K562 (cell line): ENCODE results near the gene COL5A3. TPM values are rescaled to one million over a fixed set of nuclear protein-coding genes. Genes with fewer than 3 reads are reported as not detected.
"Not testable (repeated sequence)": the region's sequence is repeated elsewhere in the genome, so short reads cannot be mapped to it uniquely, and the experiment has no call there.

Experiments
- ATAC-seq: fragments of 200-7000 bp; cut with Tn5 transposase; 3 replicates; pipeline ENCODE4 v1.9.1; 2020; ENCODE audit warnings: moderate library complexity
- BruUV-seq: library from RNA; stranded (reverse); fragments of 400-500 nt; replicated peaks from 2 replicates; lab custom pipeline; 2021; lab: Mats Ljungman, UMichigan
- CTCF ChIA-PET: fragments of 300-600 bp; formaldehyde crosslinking; extraction: SDS; loops from one replicate; lab custom pipeline; 2021; ENCODE audit warnings: low intra/inter-chr PET ratio; lab: Yijun Ruan, JAX
- POLR2A ChIA-PET: fragments of 300-600, 350-650 bp; sonication (Branson Sonifier 250); formaldehyde crosslinking; extraction: SDS; loops from one replicate; lab custom pipeline; 2021; ENCODE audit warnings: antibody characterized with exemption, inconsistent platforms; lab: Yijun Ruan, JAX
- DNase-seq, 4 experiments: peaks; one replicate each; pipeline versions ENCODE4 v3.0.0 to v3.0.0-alpha.2; 2011 to 2018; ENCODE audit warnings: low spot score in 3 of 4, mixed read lengths in 3 of 4; ENCODE audit errors: extremely low read depth in 1 of 4
- FAIRE-seq: peaks from 2 replicates; lab custom pipeline; 2011; peaks lifted over from hg19 to GRCh38; lab: Jason Lieb, UNC
- H2AFZ ChIP-seq: 2 replicates; pipeline ENCODE4 v1.6.0; 2011; ENCODE audit warnings: low read depth, low read length, control low read depth, inconsistent platforms
- H3K27ac ChIP-seq: fragments of 200-600 bp; 3 replicates; pipeline ENCODE4 v1.8.0; 2011; ENCODE audit warnings: low read depth, mild to moderate bottlenecking, control low read depth, inconsistent platforms, low read length, moderate library complexity, mixed read lengths; ENCODE audit errors: extremely low read depth
- H3K27me3 ChIP-seq, 2 experiments: fragments of 300-600 bp in 1 of 2; 2 replicates in 1 of 2; 3 replicates in 1 of 2; pipeline versions ENCODE4 v1.6.0 to v1.8.0; 2011; ENCODE audit warnings: inconsistent platforms in 2 of 2, low read length in 2 of 2, mild to moderate bottlenecking in 1 of 2, mixed read lengths in 1 of 2, moderate library complexity in 1 of 2; ENCODE audit not compliant: control insufficient read depth in 2 of 2, insufficient read depth in 2 of 2
- H3K36me3 ChIP-seq: fragments of 300-600 bp; 3 replicates; pipeline ENCODE4 v1.8.0; 2011; ENCODE audit warnings: mild to moderate bottlenecking, low read length, inconsistent platforms; ENCODE audit not compliant: control insufficient read depth, insufficient read depth
- H3K4me1 ChIP-seq, 2 experiments: fragments of 200-600 bp in 1 of 2; replicated peaks in 1 of 2; 2 replicates in 1 of 2; 3 replicates in 1 of 2; pipeline versions ENCODE4 v1.5.1 to v1.8.0; 2011; ENCODE audit warnings: inconsistent platforms in 2 of 2, low read length in 2 of 2, mild to moderate bottlenecking in 1 of 2, mixed read lengths in 1 of 2, moderate library complexity in 1 of 2; ENCODE audit not compliant: control insufficient read depth in 2 of 2, insufficient read depth in 2 of 2
- H3K4me2 ChIP-seq: 2 replicates; pipeline ENCODE4 v1.6.1; 2011; ENCODE audit warnings: low read length, control low read depth, inconsistent platforms, mixed read lengths; ENCODE audit not compliant: insufficient read depth
- H3K4me3 ChIP-seq: fragments of 200-600 bp; sonication (generic), shearing (Covaris generic); 2 replicates; pipeline ENCODE4 v1.5.1; 2016; ENCODE audit warnings: control low read depth, inconsistent platforms
- H3K79me2 ChIP-seq: fragments of 200-600 bp; 3 replicates; pipeline ENCODE4 v1.8.0; 2011; ENCODE audit warnings: low read length, inconsistent platforms; ENCODE audit not compliant: control insufficient read depth, insufficient read depth
- H3K9ac ChIP-seq, 2 experiments: 2 replicates each; pipeline versions ENCODE4 v1.6.0 to v1.6.1; 2011; ENCODE audit warnings: low read depth in 2 of 2, low read length in 2 of 2, control low read depth in 1 of 2, inconsistent platforms in 1 of 2, mild to moderate bottlenecking in 1 of 2, mixed read lengths in 1 of 2; ENCODE audit not compliant: insufficient read depth in 1 of 2
- H3K9me1 ChIP-seq: one replicate; pipeline ENCODE4 v1.6.0; 2011; ENCODE audit warnings: inconsistent platforms, mild to moderate bottlenecking, low read length, moderate library complexity; ENCODE audit not compliant: control insufficient read depth, insufficient read depth
- H3K9me3 ChIP-seq: replicated peaks from 2 replicates; pipeline ENCODE4 v1.5.1; 2011; ENCODE audit warnings: low read depth, low read length, inconsistent platforms; ENCODE audit not compliant: control insufficient read depth, insufficient read depth
- H4K20me1 ChIP-seq: replicated peaks from 2 replicates; pipeline ENCODE4 v1.6.1; 2011; ENCODE audit warnings: low read length, inconsistent platforms, mixed read lengths; ENCODE audit not compliant: control insufficient read depth, insufficient read depth
- BCOR ChIP-seq: fragments of 450-650 bp; IDR thresholded peaks from 2 replicates; pipeline ENCODE4 v1.6.1; 2016
- DACH1 ChIP-seq: fragments of 450-650 bp; IDR thresholded peaks from 2 replicates; pipeline ENCODE4 v1.6.1; 2018; ENCODE audit not compliant: partially characterized antibody
- ZFP36 ChIP-seq: fragments of 150-350 bp; IDR thresholded peaks from 2 replicates; pipeline ENCODE4 v1.6.1; 2018; ENCODE audit warnings: low read length, low read depth; ENCODE audit not compliant: partially characterized antibody
- WGBS: fragments of 100-300 bp; shearing (Covaris generic); methylation state at CpG from one replicate; pipeline ENCODE4 v1.1.6; 2016; ENCODE audit warnings: low coverage, mixed read lengths; ENCODE audit not compliant: insufficient coverage; ENCODE audit errors: missing lambda C conversion rate; 5-methylcytosine and 5-hydroxymethylcytosine counted together
- in situ Hi-C: fragments of 300-500 bp; cut with MboI; formaldehyde crosslinking; loops from 4 replicates; pipeline ENCODE4 v1.15.0; 2018; ENCODE audit warnings: inconsistent platforms, mixed read lengths
- intact Hi-C: fragments of 100-400 bp; cut with micrococcal nuclease; formaldehyde crosslinking; loops from 2 replicates; pipeline ENCODE4 v1.14.2; 2022
- polyA plus RNA-seq, 8 experiments: library from polyadenylated mRNA; depleted of rRNA in 4 of 8; stranded (reverse) in 5 of 8; unstranded in 3 of 8; fragments of >200 nt; fragmentation: Nextera tagmentation in 2 of 8; fragmentation: Illumina TruSeq in 1 of 8; extraction: Ambion mirVana in 2 of 8; extraction: Trizol in 1 of 8; gene quantifications; 2 replicates each; pipeline versions ENCODE4 v1.2.1 to v1.2.3, GENCODE V29; 2011 to 2014; ENCODE audit warnings: inconsistent platforms in 1 of 8, missing spikeins in 1 of 8
- total RNA-seq, 7 experiments: library from RNA; depleted of rRNA in 6 of 7; stranded (reverse); fragments of >200 nt in 6 of 7; fragmentation: Illumina TruSeq in 2 of 7; extraction: Trizol in 2 of 7; gene quantifications; 2 replicates each; pipeline versions ENCODE4 v1.2.1 to v1.2.3, GENCODE V29; 2011 to 2021; ENCODE audit warnings: low replicate concordance in 1 of 7
- TF ChIP-seq, protein P1 (sequence below): IDR thresholded peaks from 2 replicates; pipeline ENCODE4 v1.6.1; 2016; ENCODE audit warnings: missing genetic modification characterization, missing compliant biosample characterization
- TF ChIP-seq, protein P2 (sequence below): sonication (generic); formaldehyde crosslinking; IDR thresholded peaks from 2 replicates; pipeline ENCODE4 v1.8.0; 2023; ENCODE audit warnings: mild to moderate bottlenecking, missing genetic modification reagents

Gene COL5A3
- total and polyA plus RNA-seq, 9 of the 15 experiments (the other 6 are each of a cell fraction or from before 2014, with no cell fraction given), result 0.01 to 0.02 TPM; not detected in 7

DNA sequence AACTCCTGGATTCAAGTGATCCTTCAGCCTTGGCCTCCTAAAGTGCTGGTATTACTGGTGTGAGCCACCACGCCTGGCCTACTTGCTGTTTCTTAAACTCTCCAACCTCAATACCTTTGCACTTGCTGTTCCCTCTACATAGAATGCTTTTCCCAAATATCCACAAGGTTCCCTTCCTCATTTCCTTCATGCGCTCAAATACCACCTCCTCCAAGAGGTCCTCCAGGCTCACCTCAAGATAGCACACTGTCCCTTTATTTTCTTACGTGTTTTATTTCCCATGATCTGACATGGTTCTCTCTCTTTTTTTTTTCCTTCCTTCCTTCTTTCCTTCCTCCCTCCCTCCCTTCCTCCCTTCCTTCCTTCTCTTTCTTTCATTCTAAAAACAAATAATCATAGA is 16.4 kb upstream of the COL5A3 start:
- H3K4me3 ChIP-seq, result no peak overlapping the region
- peaks cover 0 to 8% of the 10 kb centered on the region in 2 experiments; a peak in 2 of 5 replicates for H3K4me1 ChIP-seq
- no peaks in the 10 kb centered on the region for H3K9me1 ChIP-seq
- no TSS peak for BruUV-seq
- no peak overlapping the region for H3K9ac ChIP-seq
- CTCF ChIA-PET, result interaction anchor here (0.7 to 2.8 kb wide), 2 partner anchors 93 to 972 kb away, joined by 3 to 29 read pairs; no protein-coding TSS in a partner anchor
- TF ChIP-seq, protein P1, sequence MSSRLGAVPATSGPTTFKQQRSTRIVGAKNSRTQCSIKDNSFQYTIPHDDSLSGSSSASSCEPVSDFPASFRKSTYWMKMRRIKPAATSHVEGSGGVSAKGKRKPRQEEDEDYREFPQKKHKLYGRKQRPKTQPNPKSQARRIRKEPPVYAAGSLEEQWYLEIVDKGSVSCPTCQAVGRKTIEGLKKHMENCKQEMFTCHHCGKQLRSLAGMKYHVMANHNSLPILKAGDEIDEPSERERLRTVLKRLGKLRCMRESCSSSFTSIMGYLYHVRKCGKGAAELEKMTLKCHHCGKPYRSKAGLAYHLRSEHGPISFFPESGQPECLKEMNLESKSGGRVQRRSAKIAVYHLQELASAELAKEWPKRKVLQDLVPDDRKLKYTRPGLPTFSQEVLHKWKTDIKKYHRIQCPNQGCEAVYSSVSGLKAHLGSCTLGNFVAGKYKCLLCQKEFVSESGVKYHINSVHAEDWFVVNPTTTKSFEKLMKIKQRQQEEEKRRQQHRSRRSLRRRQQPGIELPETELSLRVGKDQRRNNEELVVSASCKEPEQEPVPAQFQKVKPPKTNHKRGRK (tag), result peak; percentile 24; the same call in 1 of the 2 replicates
- TF ChIP-seq, protein P2, sequence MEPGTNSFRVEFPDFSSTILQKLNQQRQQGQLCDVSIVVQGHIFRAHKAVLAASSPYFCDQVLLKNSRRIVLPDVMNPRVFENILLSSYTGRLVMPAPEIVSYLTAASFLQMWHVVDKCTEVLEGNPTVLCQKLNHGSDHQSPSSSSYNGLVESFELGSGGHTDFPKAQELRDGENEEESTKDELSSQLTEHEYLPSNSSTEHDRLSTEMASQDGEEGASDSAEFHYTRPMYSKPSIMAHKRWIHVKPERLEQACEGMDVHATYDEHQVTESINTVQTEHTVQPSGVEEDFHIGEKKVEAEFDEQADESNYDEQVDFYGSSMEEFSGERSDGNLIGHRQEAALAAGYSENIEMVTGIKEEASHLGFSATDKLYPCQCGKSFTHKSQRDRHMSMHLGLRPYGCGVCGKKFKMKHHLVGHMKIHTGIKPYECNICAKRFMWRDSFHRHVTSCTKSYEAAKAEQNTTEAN (CRISPR knock-in tag), result no peak
- no peak for TF ChIP-seq DACH1
- peak; percentile 71 for TF ChIP-seq ZFP36
- peak; percentile 9; the same call in 1 of the 2 replicates for TF ChIP-seq BCOR
- TF ChIP-seq, all 486 proteins: peak for 3
- 22% methylated on average over 3 of the region's 3 CpGs for WGBS
- H3K27me3 ChIP-seq, result peaks cover 26 to 38% of the 10 kb centered on the region in 2 experiments
- POLR2A ChIA-PET, result interaction anchor here (1.4 kb wide), 1 partner anchor 94 kb away, joined by 4 read pairs; no protein-coding TSS in a partner anchor
- peaks cover 2% of the 10 kb centered on the region for H4K20me1 ChIP-seq
- H3K79me2 ChIP-seq, result no peaks in the 10 kb centered on the region
- no peak overlapping the region for H3K27ac ChIP-seq
- in situ Hi-C loops, result loop anchor here (10.0 kb wide), 1 partner anchor 92 kb away; the partner anchor contains the start of gene OLFM2
- no peaks in the 10 kb centered on the region for H3K9me3 ChIP-seq
- H3K36me3 ChIP-seq, result no peaks in the 10 kb centered on the region
- no peak for FAIRE-seq
- DNase-seq, result no peak
- intact Hi-C loops, result loop anchor here (1.0 kb wide), 1 partner anchor 92 kb away; no protein-coding TSS in a partner anchor
- H3K4me2 ChIP-seq, result no peak overlapping the region
- no peak for ATAC-seq
- H2AFZ ChIP-seq, result no peak overlapping the region

GRCh38 chr19:10023096-10023495 is 12.8 kb upstream of the COL5A3 start:
- BruUV-seq, intact Hi-C loops, ATAC-seq: not testable (repeated sequence)

More at GRCh38 chr19:10023096-10023495, 12.8 kb upstream of the COL5A3 start:
- FAIRE-seq, H3K36me3 ChIP-seq, H3K9me1 ChIP-seq, CTCF ChIA-PET, H3K4me3 ChIP-seq, H4K20me1 ChIP-seq, H3K4me2 ChIP-seq, H3K9me3 ChIP-seq, POLR2A ChIA-PET, H3K9ac ChIP-seq, H3K79me2 ChIP-seq, H3K27ac ChIP-seq, H2AFZ ChIP-seq, DNase-seq, H3K4me1 ChIP-seq: not testable (repeated sequence)
- in situ Hi-C loops, result loop anchor here (10.0 kb wide), 1 partner anchor 88 kb away; the partner anchor contains the start of gene OLFM2
- H3K27me3 ChIP-seq, result peaks cover 13 to 34% of the 10 kb centered on the region in 2 experiments; a peak in 4 of 5 replicates
- 0% methylated on average over 5 of the region's 5 CpGs for WGBS
